ENCODE data around the gene CNBD2. TPM values are rescaled to one million over a fixed set of nuclear protein-coding genes. Genes with fewer than 3 reads are reported as not detected.
"Not testable (repeated sequence)": the region's sequence is repeated elsewhere in the genome, so short reads cannot be mapped to it uniquely, and the experiment has no call there.

Gene CNBD2
- total RNA-seq: 1 to 10 TPM; 5.0 to 8.6 TPM

DNA sequence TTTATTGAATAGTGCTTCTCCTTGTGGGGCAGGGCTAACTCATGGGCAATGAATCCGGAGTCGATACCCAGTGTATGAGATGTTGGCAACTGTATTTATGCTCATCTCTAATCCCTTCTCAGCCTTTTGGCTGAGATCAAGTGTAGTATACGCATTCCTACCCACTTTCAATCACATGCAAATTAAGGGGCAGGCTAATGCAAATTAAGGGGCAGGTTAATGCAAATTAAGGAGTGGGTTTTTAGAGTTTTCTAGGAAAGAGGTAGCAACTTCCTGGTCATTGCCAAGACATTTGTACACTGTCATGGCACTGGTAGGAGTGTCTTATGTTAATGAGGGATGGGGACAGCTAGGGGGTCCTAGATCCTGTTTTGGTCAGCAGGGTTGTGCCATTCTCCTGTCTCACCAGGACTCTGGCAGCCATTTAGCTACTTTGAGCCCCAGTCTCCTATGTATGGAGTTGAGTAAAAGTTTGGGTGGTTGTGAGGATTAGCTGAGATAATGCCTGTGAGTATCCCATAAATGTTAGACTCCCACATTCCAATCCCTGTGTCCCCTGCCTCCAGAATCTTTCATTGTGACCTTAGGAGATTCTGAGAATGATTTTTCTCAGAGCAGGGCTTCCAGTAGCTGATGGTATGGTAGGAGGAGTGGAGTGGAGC is at the start of gene CNBD2:
Gene CNBD2 (plus strand): TSS at position 612 of the 662 bp plus-strand sequence. CDS start 173 bp downstream, outside the sequence.
- ATAC-seq: no peak
- Mint-ChIP-seq H3K36me3 (no peaks in the 10 kb centered on the region), H3K27ac (no peak within 1 kb of the TSS), H3K9me3 (no peaks in the 10 kb centered on the region)
- no peak for DNase-seq (ENCODE audit: low spot score in 2 of 2)

- ATAC-seq: no peak
- DNase-seq (ENCODE audit: low spot score in 2 of 2): no peak
- H3K36me3 Mint-ChIP-seq: no peaks in the 10 kb centered on the region
These were observed 47.9 kb upstream of the CNBD2 start for GRCh38 chr20:35920523-35920922.

GRCh38 chr20:35929301-35929700 is 39.1 kb upstream of the CNBD2 start:
- ATAC-seq (no peak), DNase-seq (ENCODE audit: low spot score in 2 of 2) (no peak)
- H3K9me3 Mint-ChIP-seq: no peaks in the 10 kb centered on the region
- H3K36me3 Mint-ChIP-seq: peaks cover 0 to 5% of the 10 kb centered on the region in 2 donors
- peak overlapping the region; percentile 25 to 76 for H3K27ac Mint-ChIP-seq

More at GRCh38 chr20:35920523-35920922, 47.9 kb upstream of the CNBD2 start:
- H3K27ac Mint-ChIP-seq: peak overlapping the region in 1 of 2 donors; percentile 9
- H3K9me3 Mint-ChIP-seq: no peaks in the 10 kb centered on the region

GRCh38 chr20:35934050-35934449 is 34.3 kb upstream of the CNBD2 start:
- H3K36me3 Mint-ChIP-seq: peaks cover 0 to 5% of the 10 kb centered on the region in 2 donors
- H3K9me3 Mint-ChIP-seq: no peaks in the 10 kb centered on the region
- no peak for ATAC-seq
- DNase-seq (ENCODE audit: low spot score in 2 of 2): no peak
- H3K27ac Mint-ChIP-seq: peak overlapping the region; percentile 65 to 73

DNA sequence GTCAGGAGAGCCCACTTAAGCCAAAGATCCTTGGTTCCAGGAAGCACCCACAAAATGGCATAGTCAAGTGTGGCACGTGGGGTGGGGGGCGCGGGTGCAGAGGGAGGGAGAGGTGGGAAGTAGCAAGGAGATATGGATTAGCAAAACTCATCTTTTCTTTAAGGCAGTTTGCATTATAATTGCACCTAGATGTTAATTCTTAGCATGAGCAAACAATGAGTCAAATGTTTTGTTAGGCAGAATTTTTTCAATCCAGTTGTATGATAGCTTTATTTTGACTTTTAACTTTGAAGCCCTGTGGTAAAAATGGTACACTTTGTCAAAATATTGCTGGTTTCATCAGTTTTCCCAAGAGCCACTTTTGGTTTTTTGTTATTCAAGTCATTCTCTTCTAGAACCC is 29.1 kb upstream of the CNBD2 start:
- H3K36me3 Mint-ChIP-seq: no peaks in the 10 kb centered on the region
- no peak for DNase-seq (ENCODE audit: low spot score in 2 of 2)
- no peaks in the 10 kb centered on the region for H3K9me3 Mint-ChIP-seq
- no peak for ATAC-seq
- H3K27ac Mint-ChIP-seq: no peak overlapping the region

- H3K36me3 Mint-ChIP-seq: no peaks in the 10 kb centered on the region
These were observed 26.8 kb upstream of the CNBD2 start for GRCh38 chr20:35941620-35942019.

DNA sequence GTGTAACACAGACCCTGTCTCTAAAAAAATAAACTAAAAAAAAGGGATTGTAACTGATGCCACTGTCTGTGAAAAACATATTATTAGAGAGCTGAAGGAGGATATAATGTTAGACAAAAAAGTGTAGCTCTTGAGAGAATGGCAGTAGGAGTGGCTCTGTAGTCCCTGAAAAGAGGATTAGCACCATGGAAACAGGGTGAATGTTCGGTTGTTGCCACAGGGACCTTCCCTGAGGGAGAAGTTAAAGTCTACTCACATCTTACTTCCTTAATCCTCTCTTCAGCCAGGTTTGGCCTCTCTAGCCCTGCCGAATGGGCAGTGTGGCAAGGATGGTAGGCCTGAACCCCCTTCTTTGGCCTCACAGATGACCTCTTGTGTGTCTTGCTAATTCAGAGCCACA is 26.1 kb upstream of the CNBD2 start:
- no peaks in the 10 kb centered on the region for H3K9me3 Mint-ChIP-seq
- ATAC-seq (no peak), DNase-seq (ENCODE audit: low spot score in 2 of 2) (peak in 1 of 2 donors; percentile 3)
- no peaks in the 10 kb centered on the region for H3K36me3 Mint-ChIP-seq
- H3K27ac Mint-ChIP-seq: peak overlapping the region; percentile 51 to 86

More at GRCh38 chr20:35941620-35942019, 26.8 kb upstream of the CNBD2 start:
- peak overlapping the region; percentile 47 to 51 for H3K27ac Mint-ChIP-seq
- no peak for DNase-seq (ENCODE audit: low spot score in 2 of 2)
- no peaks in the 10 kb centered on the region for H3K9me3 Mint-ChIP-seq
- ATAC-seq: no peak

GRCh38 chr20:35947489-35947888 is 20.9 kb upstream of the CNBD2 start:
- ATAC-seq (peak; percentile 26 to 52), DNase-seq (ENCODE audit: low spot score in 2 of 2) (peak in 1 of 2 donors; percentile 36)
- Mint-ChIP-seq H3K27ac (peak overlapping the region in 1 of 2 donors; percentile 48), H3K9me3 (no peaks in the 10 kb centered on the region), H3K36me3 (peaks cover 3% of the 10 kb centered on the region in 2 donors)

- ATAC-seq: no peak
- no peak for DNase-seq (ENCODE audit: low spot score in 2 of 2)
- Mint-ChIP-seq H3K36me3 (peaks cover 7% of the 10 kb centered on the region in 2 donors), H3K9me3 (no peaks in the 10 kb centered on the region), H3K27ac (peak overlapping the region in 1 of 2 donors; percentile 48)
These were observed 20.5 kb upstream of the CNBD2 start for GRCh38 chr20:35947907-35948306.

GRCh38 chr20:35950093-35950492 is 18.3 kb upstream of the CNBD2 start:
- ATAC-seq: no peak
- DNase-seq (ENCODE audit: low spot score in 2 of 2): no peak
- peaks cover 15 to 19% of the 10 kb centered on the region in 2 donors for H3K36me3 Mint-ChIP-seq
- no peak overlapping the region for H3K27ac Mint-ChIP-seq
- H3K9me3 Mint-ChIP-seq: no peaks in the 10 kb centered on the region

DNA sequence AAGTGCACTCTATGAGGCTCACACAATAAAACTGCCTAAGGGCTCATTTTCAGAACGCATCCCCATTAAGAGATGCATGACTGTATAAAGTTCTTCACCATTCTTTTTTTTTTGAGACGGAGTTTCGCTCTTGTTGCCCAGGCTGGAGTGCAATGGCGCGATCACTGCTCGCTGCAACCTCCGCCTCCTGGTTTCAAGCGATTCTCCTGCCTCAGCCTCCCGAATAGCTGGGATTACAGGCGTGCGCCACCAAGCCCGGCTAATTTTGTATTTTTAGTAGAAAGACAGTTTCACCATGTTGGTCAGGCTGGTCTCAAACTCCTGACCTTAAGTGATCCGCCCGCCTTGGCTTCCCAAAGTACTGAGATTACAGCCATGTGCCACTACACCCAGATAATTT is 16.3 kb upstream of the CNBD2 start:
- H3K36me3 Mint-ChIP-seq: peaks cover 15 to 19% of the 10 kb centered on the region in 2 donors
- not testable (repeated sequence) for H3K9me3 Mint-ChIP-seq; ATAC-seq; DNase-seq (ENCODE audit: low spot score in 2 of 2)
- H3K27ac Mint-ChIP-seq: peak overlapping the region; percentile 97 to 98

GRCh38 chr20:35952480-35953386 is 15.7 kb upstream of the CNBD2 start:
- Mint-ChIP-seq H3K27ac (peak overlapping the region; percentile 97 to 98), H3K36me3 (peaks cover 15 to 19% of the 10 kb centered on the region in 2 donors), H3K9me3 (no peaks in the 10 kb centered on the region)
- ATAC-seq (no peak), DNase-seq (ENCODE audit: low spot score in 2 of 2) (no peak)

DNA sequence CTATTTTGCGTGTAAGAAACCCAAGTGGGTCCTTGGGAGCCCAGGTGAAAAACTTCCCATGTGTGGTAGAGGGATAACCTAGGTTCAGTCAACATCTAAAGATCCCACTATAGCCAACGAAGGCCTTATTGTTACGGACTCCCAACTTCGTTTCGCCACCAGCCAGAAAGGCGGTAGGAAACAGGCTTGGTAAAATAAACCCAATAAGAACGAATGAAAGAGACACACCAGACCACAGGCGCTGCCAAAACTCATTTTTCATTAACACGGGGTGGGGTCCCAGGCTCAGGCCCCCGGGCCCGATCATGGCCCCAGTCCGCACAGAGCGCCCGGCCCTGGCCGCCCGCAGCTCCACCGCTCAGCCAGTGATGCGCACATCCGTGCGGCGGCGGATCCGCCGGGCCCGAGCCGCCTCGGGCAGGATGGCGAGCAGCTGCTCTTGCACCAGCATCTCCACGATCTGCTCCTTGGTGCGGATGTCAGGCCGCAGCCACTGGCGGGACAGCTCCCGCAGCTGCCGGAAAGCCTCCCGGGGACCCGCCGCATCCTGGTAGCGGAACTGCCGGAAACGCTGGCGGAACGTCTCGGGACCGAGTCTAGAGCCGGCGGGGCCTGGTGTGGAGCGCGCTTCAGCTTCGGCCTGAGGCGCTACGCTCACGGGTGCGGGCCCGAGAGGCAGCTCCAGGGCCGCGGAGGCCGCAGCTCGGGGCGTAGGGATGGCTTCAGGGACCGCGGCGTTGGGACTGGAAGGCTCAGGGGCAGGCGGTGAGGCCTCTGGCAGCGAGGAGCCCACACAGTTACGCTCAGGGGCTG is 14.8 kb upstream of the CNBD2 start:
- ATAC-seq (peak; percentile 19 to 27), DNase-seq (ENCODE audit: low spot score in 2 of 2) (peak; percentile 67 to 82)
- no peaks in the 10 kb centered on the region for H3K9me3 Mint-ChIP-seq
- peaks cover 15 to 19% of the 10 kb centered on the region in 2 donors for H3K36me3 Mint-ChIP-seq
- H3K27ac Mint-ChIP-seq: peak overlapping the region; percentile 97 to 99

- Mint-ChIP-seq H3K27ac (peak within 1 kb of the TSS; percentile 97 to 99), H3K36me3 (peaks cover 19 to 23% of the 10 kb centered on the region in 2 donors), H3K9me3 (peaks cover 0 to 3% of the 10 kb centered on the region in 2 donors)
- ATAC-seq: peak; percentile 88 to 93
- DNase-seq (ENCODE audit: low spot score in 2 of 2): peak; percentile 96 to 99
These were observed 14.0 kb upstream of the CNBD2 start, which contains the start of gene SCAND1 for GRCh38 chr20:35954200-35954906. TSS of gene SCAND1 (minus strand) at chr20:35954502. CDS start at chr20:35954284, 218 bp downstream.

DNA sequence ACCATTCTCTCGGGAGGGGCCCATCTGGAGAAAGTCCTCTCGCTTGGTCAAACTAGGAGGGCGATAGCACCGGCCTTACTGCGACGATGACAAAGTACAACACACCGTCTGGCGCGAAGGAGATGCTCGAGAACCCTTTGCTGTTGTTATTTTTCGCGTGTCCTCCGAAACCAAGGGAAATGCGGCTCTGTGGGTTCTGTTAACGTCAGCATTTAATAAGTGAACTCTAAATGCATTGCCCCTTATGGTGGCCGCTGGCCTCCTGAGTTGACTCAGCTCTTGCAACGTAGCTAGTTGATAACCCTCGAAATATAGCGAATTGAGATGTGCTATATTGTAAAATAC is 13.5 kb upstream of the CNBD2 start:
- Mint-ChIP-seq H3K36me3 (peaks cover 19 to 25% of the 10 kb centered on the region in 2 donors), H3K27ac (peak overlapping the region; percentile 97 to 99), H3K9me3 (peaks cover 0 to 7% of the 10 kb centered on the region in 2 donors)
- ATAC-seq: peak in 1 of 2 donors; percentile 0
- no peak for DNase-seq (ENCODE audit: low spot score in 2 of 2)

GRCh38 chr20:35956616-35957015 is 11.8 kb upstream of the CNBD2 start:
- DNase-seq (ENCODE audit: low spot score in 2 of 2): no peak
- Mint-ChIP-seq H3K36me3 (peaks cover 19 to 25% of the 10 kb centered on the region in 2 donors), H3K9me3 (peaks cover 0 to 7% of the 10 kb centered on the region in 2 donors), H3K27ac (no peak overlapping the region)
- ATAC-seq: no peak
